Esophagus squamous epithelium (tissue), 5 donors: ENCODE data around the gene ACD. TPM values are rescaled to one million over a fixed set of nuclear protein-coding genes. Genes with fewer than 3 reads are reported as not detected.

Experiments
- DNase-seq: peaks from one replicate; lab custom pipeline; 2025; lab: John Stamatoyannopoulos, UW
- H3K27ac ChIP-seq, 4 donors: fragments of 200-600 bp; sonication (generic); one replicate each; pipeline ENCODE4 v1.5.1; 2016 to 2019; ENCODE audit warnings: mild to moderate bottlenecking in 1 of 4
- H3K27me3 ChIP-seq, 4 donors: fragments of 200-600 bp; sonication (generic); 1 replicate in 3 of 4; 2 replicates in 1 of 4; pipeline versions ENCODE4 v1.5.1 to v1.6.0; 2017 to 2021; ENCODE audit warnings: antibody characterized with exemption in 1 of 4
- H3K36me3 ChIP-seq, 3 donors: fragments of 200-600 bp; sonication (generic); one replicate each; pipeline ENCODE4 v1.5.1; 2016 to 2019
- H3K4me1 ChIP-seq, 3 donors: fragments of 200-600 bp; sonication (generic); one replicate each; pipeline ENCODE4 v1.5.1; 2017 to 2019
- H3K4me3 ChIP-seq, 4 donors: fragments of 200-600 bp; sonication (generic); 1 replicate in 3 of 4; 2 replicates in 1 of 4; pipeline ENCODE4 v1.5.1; 2016 to 2019; ENCODE audit warnings: mild to moderate bottlenecking in 2 of 4, moderate library complexity in 1 of 4
- H3K9me3 ChIP-seq, 3 donors: fragments of 200-600 bp; sonication (generic); one replicate each; pipeline ENCODE4 v1.5.1; 2016 to 2019
- CTCF ChIP-seq, 6 experiments: fragments of 450-650 bp in 4 of 6; fragments of 200-600 bp in 2 of 6; sonication (generic) in 2 of 6; IDR thresholded peaks; one replicate each; pipeline ENCODE4 v1.5.1; 2016 to 2019; ENCODE audit warnings: antibody characterized with exemption in 6 of 6, mild to moderate bottlenecking in 4 of 6, moderate library complexity in 4 of 6
- POLR2A ChIP-seq, 4 donors: fragments of 450-650 bp; IDR thresholded peaks; one replicate each; pipeline ENCODE4 v1.6.1; 2017; ENCODE audit warnings: antibody characterized with exemption in 4 of 4, mild to moderate bottlenecking in 4 of 4, moderate library complexity in 3 of 4
- WGBS, 2 donors: methylation state at CpG; one replicate each; pipeline ENCODE4 v1.1.5; 2018; 5-methylcytosine and 5-hydroxymethylcytosine counted together
- intact Hi-C: fragments of 100-400 bp; cut with DNase I; formaldehyde crosslinking; loops from one replicate; pipeline ENCODE4 v1.15.0; 2022
- total RNA-seq, 4 donors: library from RNA; depleted of rRNA; stranded (reverse); fragments of >200 nt; gene quantifications; one replicate each; pipeline ENCODE4 v1.1.0, GENCODE V29; 2016
- donor health status: DM: yes; HTN: yes; CAD: no.

ACD gene
- total RNA-seq, 4 donors from 2014 or later: 5.7 to 18.7 (median 8.8) TPM

DNA sequence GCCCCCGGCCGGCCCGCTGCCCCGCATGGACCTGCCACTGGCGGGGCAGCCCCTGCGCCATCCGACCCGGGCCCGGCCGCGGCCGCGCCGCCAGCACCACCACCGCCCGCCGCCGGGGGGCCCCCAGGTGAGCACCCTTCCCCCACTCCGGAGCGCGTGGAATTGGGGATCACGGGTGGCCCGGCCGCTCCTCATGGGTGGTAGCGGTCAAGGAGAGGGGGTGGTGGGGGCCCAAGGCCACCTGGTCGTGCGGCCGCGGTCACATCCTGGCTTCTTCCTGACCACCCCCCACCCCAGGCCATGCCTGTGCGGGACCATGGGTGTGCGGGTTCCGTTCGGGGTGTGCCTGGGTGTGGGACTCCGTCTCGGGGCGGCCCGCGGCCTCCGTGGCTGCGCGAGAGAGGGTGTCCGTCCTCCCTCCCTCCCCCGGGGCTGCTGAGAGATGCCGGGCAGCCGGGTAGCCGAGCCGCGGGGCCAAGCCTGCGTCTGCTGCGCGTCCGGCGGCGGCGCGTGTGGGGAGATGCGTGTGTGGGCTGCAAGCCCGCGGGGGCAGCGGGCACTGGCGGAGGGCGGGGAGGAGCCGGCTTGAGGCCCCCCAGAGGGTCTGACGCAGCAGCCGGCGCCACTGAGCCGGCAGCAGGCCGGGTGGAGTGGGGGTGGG is 6.8 kb downstream of the ACD start:
- no peak for TF ChIP-seq POLR2A (IDR thresholded peaks at IDR 0.05)
- peak in 2 of 6 experiments; percentile 14 to 39 for TF ChIP-seq CTCF (IDR thresholded peaks at IDR 0.05)
- no peaks in the 10 kb centered on the region for H3K9me3 ChIP-seq
- H3K4me1 ChIP-seq: peaks cover 8 to 38% (median 13%) of the 10 kb centered on the region in 3 donors
- H3K4me3 ChIP-seq: peak overlapping the region in 3 of 4 donors; percentile 17 to 59 (median 40)
- WGBS, 2 donors: no CpG with 5 or more reads among the region's 68 CpGs
- DNase-seq: no peak
- H3K27me3 ChIP-seq: peaks cover 23 to 74% (median 28%) of the 10 kb centered on the region in 4 donors
- H3K27ac ChIP-seq: no peak overlapping the region
- intact Hi-C loops: no loop called here
- H3K36me3 ChIP-seq: peaks cover 6 to 21% (median 7%) of the 10 kb centered on the region in 3 donors

- Histone ChIP-seq H3K27ac (no peak overlapping the region), H3K4me1 (peaks cover 8 to 44% (median 13%) of the 10 kb centered on the region in 3 donors), H3K4me3 (peak overlapping the region in 3 of 4 donors; percentile 17 to 59 (median 40)), H3K27me3 (peaks cover 29 to 81% (median 31%) of the 10 kb centered on the region in 4 donors), H3K36me3 (peaks cover 1 to 15% (median 4%) of the 10 kb centered on the region in 3 donors), H3K9me3 (no peaks in the 10 kb centered on the region)
- no peak for DNase-seq
- TF ChIP-seq POLR2A (IDR thresholded peaks at IDR 0.05) (no peak), CTCF (IDR thresholded peaks at IDR 0.05) (no peak)
- 20% methylated on average over 1 of the region's 59 CpGs; no CpG with 5 or more reads in 1 of the 2 donors for WGBS, 2 donors
- intact Hi-C loops: no loop called here
Observed at GRCh38 chr16:67652578-67653127, 7.4 kb downstream of the ACD start.

- H3K36me3 ChIP-seq: peaks cover 0 to 7% (median 0%) of the 10 kb centered on the region in 3 donors
- H3K27me3 ChIP-seq: peaks cover 29 to 89% (median 32%) of the 10 kb centered on the region in 4 donors
- H3K4me1 ChIP-seq: peaks cover 8 to 52% (median 13%) of the 10 kb centered on the region in 3 donors
- H3K4me3 ChIP-seq: no peak overlapping the region
- TF ChIP-seq CTCF (IDR thresholded peaks at IDR 0.05) (no peak), POLR2A (IDR thresholded peaks at IDR 0.05) (no peak)
- intact Hi-C loops: no loop called here
- no peak overlapping the region for H3K27ac ChIP-seq
- 72 to 83% methylated on average over 4 of the region's 4 CpGs for WGBS, 2 donors
- no peaks in the 10 kb centered on the region for H3K9me3 ChIP-seq
- DNase-seq: no peak
Observed at GRCh38 chr16:67651847-67652246, 8.2 kb downstream of the ACD start.

- Histone ChIP-seq H3K27me3 (peaks cover 29 to 97% (median 32%) of the 10 kb centered on the region in 4 donors), H3K4me3 (no peak overlapping the region), H3K36me3 (no peaks in the 10 kb centered on the region), H3K9me3 (no peaks in the 10 kb centered on the region), H3K4me1 (peaks cover 8 to 53% (median 13%) of the 10 kb centered on the region in 3 donors), H3K27ac (no peak overlapping the region)
- intact Hi-C loops: no loop called here
- 89 to 92% methylated on average over 3 to 7 of the region's 7 CpGs for WGBS, 2 donors
- DNase-seq: no peak
- no peak for TF ChIP-seq POLR2A (IDR thresholded peaks at IDR 0.05)
- no peak for TF ChIP-seq CTCF (IDR thresholded peaks at IDR 0.05)
Observed at GRCh38 chr16:67651039-67651438, 9.0 kb downstream of the ACD start.

- intact Hi-C loops: no loop called here
Observed at GRCh38 chr16:67650023-67650422, 10.0 kb downstream of the ACD start.

More at GRCh38 chr16:67650023-67650422, 10.0 kb downstream of the ACD start:
- H3K9me3 ChIP-seq: no peaks in the 10 kb centered on the region
- no peaks in the 10 kb centered on the region for H3K36me3 ChIP-seq
- H3K27ac ChIP-seq: no peak overlapping the region
- TF ChIP-seq POLR2A (IDR thresholded peaks at IDR 0.05): no peak
- TF ChIP-seq CTCF (IDR thresholded peaks at IDR 0.05): no peak
- no peak overlapping the region for H3K4me3 ChIP-seq
- peaks cover 33 to 100% (median 34%) of the 10 kb centered on the region in 4 donors for H3K27me3 ChIP-seq
- 53 to 80% methylated on average over 2 to 6 of the region's 8 CpGs for WGBS, 2 donors
- no peak for DNase-seq
- peaks cover 8 to 63% (median 21%) of the 10 kb centered on the region in 3 donors for H3K4me1 ChIP-seq
